Suppressor macrophage (primary cell): ENCODE data around the gene DSCAM.

ENCODE experiments used
- DNase-seq, 4 experiments: peaks; one replicate each; pipeline ENCODE4 v3.0.0-alpha.2; 2020 to 2022

Gene DSCAM

DNA sequence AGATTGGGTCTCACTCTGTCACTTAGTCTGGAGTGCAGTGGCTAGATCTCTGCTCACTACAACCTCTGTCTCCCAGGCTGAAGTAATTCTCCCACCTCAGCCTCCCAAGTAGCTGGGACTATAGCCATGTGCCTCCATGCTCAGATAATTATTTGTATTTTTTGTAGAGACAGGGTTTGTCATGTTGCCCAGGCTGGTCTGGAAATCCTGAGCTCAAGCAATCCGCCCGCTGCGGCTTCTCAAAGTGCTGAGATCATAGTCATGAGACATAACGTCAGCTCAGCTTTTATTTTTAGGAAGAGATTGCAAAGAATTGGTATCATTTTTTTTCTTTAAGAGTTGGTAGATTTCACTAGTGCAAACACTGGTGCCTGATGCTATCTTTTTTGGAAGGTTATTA lies 244.9 kb downstream of the DSCAM start:
- DNase-seq, result peak; percentile 1 to 44 (median 17)

DNA sequence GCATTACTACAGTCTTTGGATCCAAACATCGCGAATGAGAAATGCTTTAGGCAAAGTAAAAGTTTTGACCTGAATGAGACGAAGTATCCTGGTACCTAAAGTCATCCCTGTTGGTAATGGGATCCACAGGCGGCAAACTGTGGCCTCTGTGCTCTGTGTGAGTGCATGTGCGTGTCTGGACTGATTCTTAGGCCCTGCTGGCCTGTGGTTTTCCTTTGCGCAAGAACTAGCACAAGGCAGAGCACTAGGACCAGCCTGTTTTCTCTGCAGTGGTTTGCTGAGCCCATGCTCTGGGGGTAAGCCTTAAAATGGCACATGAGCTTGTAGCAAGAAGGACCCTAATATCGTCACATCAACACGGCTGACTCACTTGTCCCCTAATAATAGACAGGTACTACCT lies 251.2 kb downstream of the DSCAM start:
- DNase-seq, result no peak

DNA sequence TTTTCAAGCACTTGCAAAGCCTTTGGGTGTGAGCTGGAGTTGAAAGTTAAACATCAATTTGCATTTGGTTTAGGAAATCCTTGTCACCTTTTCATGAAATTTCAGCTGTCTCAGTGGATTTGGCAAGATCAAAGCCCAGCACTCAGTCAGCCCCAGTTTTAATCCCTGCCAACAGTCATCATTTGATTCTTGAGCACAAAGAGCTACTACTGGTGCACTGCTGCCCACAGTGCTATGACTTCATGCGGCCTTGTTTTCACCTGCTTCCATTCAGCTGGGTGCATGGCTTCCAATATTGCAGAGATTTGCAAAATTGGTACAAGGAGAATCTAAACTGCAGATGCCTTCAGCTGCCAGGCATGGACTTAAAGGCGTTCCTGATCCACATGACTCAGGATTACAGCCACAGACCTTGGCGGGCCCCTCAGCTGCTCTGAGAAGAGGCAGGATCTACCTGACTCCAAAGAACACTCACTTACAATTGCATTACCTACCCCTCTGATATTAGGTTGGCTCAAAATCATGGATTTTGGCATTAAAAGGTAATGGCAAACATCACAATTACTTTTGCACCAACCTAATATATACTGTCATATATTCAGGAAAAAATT lies 259.1 kb downstream of the DSCAM start:
- DNase-seq, result no peak

DNA sequence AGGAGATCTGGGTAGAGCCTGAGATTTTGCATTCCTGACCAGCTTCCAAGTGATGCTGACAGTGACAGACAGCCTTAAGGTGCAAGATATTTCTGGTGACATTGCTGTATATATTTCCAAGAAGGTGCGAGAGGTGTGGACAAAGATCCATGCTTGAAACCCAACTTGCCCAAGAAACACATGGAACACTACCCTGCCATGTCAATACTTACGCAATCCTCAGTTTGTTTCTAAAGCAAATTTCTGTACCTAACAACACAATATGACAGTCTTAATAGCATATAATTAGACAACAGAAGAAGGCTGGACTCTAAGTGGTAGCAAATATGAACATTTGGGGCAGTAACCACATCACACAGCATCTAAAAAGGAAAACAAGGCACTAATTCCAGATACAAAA lies 260.4 kb downstream of the DSCAM start:
- no peak for DNase-seq

DNA sequence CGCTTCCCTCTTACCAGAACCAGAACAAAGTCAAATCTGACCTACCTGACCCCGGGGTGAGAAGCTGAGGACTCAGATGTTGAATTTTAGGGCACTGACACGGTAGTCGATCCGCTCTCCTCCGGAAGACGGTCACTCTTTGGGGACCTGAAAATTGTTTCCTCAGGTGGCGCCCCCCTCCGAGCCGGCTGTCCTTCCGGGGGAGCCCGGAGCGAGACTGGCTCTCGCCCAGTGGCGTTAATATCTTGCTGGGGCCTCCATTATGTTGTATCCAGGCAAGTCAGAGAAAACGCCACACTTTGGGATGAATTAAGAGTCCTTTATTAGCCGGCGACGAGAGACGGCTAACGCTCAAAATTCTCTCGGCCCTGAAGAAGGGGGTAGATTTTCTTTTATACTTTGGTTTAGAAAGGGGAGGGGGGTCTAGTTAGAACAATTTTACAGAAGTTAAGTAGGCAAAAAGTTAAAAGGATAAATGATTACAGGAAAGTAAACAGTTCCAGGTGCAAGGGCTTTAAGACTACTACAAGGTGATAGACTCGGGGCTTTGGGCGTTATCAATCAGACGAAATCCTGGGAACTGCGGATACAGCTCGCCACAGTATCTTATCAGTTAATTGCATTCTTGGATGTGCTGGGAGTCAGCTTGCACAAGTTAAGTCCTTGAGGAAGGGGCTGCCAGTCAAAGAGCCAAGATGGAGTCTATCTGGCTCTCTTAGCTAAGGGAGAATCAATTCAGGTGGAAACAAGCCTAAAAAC lies 269.5 kb downstream of the DSCAM start:
- DNase-seq, result no peak

DNA sequence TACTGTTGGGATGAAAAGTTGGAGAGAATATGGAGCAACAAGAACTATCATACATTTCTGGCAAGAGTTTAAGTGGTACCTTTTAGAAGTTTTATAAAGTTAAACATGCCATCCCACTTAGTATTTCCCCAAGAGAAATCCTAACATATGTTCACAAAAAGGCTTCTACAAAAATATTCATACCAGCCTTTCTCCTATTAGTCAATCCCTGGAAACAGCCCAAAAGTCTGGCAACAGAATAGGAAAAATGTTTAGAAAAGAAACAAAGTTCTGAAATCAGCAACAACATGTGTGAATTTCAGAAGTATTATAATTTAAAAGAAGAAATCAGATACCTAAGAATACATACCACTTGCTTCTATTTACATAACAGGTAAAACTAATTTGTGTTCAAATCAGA lies 271.0 kb downstream of the DSCAM start:
- no peak for DNase-seq

DNA sequence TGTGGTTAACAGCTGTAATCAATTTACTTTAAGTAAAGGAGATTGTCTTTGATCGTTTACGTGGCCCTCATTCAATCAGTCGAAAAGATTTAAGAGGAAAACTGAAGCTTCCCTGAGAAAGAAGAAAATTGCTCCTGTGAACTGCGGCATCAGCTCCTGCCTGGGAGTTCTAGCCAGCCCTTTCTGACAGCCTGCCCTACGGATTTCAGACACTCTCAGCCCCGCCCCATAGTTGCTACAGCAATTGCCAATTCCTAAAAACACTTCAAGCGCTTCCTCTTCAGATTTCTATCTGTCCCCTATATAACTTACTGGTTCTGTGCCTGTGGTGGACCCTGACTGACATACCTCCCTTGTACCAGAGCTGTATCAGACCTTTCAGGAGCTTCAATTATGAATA lies 277.6 kb downstream of the DSCAM start:
- DNase-seq, result no peak

DNA sequence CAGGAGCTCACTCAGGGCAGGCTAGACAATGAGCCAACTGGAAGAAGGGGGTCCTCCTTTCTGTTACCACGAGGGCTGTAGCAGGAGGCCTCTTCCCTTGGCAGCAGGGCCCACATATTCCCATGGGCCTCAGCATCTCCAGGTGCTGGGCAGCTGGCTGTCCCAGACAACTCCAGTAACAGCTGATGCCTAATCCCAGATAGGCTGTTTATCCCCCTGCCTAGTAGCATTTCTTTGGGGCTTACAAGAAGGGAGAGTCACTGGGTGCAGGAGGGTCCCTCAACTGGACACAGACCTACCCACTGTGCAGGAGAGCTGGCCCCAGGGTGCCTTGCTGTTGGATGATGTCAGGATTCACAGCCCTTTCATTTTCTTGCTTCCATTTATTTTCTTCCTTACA lies 278.2 kb downstream of the DSCAM start:
- DNase-seq, result no peak

DNA sequence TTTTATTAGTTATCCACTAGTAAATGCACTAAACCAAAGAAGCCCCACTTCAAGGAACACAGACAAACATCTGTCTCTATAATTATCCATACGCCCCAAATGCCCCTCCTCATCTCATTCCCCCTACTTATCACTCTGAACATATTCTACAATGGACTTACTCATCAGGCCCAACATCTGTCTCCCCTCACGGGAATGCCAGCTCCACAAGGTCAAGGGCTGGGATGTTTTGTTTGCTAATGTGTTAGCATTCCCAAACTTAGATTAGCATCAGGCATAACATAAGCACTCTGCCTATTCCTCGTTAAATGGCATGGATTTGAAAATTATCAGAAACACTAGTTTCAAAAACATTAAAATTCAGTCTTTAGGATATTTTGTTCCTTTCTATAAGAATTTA lies 279.5 kb downstream of the DSCAM start:
- DNase-seq, result no peak

DNA sequence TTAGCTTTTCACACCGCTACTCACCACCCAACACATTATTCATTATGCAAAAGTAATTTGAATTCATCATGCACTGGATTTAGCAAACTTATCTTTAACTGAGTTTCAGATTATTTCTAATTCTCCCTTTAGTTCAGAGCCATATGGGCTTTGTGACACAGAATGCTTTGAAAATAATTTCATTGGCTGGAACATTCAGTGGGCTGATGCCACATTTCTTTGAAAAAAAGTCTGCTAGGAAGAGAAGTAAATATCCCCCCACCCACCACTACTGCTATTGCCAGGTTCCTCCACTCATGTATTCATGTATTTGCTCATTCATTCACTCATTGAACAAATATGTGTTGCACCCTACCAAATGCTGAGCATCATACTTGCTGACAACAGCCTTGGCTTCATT lies 280.5 kb downstream of the DSCAM start:
- no peak for DNase-seq

DNA sequence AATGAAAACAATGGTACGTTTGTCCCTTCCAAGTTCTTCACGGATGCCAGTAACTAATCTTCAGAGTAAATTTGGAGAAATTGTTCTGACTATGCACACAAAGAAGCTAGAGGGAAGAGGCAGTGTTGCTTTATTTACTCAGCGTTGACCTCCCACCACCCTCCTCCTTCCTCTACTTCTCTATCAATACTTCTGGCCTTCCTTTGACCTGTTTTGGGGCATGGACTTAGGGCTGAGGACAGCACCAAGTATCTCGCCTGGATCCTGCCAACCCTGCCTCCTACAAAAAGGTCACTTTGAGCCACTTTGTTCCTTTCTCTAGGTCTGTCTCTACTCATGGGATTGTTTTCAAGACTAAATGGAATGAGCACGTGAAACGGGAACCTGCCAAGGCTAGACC lies 282.6 kb downstream of the DSCAM start:
- DNase-seq, result no peak

DNA sequence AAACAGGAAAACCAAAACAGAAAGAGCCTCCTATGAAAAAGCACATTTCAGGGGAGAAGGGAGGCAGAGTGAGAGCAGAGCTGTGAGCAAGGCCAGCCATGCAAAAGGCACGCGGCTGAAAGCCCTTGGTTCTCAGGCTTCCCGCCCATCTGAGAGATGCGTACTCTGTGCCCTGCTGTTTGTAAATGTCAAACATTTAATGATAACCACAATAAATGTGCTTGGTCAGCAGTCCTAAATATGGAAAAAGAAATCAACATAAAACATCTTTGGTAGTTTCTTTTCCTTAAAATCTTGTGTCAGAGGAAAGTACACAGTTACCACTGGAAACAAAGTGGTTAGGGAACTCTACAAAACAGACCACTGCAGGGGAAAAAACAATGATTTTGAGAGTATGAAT lies 283.1 kb downstream of the DSCAM start:
- DNase-seq, result peak in 2 of 4 experiments; percentile 4 to 16

DNA sequence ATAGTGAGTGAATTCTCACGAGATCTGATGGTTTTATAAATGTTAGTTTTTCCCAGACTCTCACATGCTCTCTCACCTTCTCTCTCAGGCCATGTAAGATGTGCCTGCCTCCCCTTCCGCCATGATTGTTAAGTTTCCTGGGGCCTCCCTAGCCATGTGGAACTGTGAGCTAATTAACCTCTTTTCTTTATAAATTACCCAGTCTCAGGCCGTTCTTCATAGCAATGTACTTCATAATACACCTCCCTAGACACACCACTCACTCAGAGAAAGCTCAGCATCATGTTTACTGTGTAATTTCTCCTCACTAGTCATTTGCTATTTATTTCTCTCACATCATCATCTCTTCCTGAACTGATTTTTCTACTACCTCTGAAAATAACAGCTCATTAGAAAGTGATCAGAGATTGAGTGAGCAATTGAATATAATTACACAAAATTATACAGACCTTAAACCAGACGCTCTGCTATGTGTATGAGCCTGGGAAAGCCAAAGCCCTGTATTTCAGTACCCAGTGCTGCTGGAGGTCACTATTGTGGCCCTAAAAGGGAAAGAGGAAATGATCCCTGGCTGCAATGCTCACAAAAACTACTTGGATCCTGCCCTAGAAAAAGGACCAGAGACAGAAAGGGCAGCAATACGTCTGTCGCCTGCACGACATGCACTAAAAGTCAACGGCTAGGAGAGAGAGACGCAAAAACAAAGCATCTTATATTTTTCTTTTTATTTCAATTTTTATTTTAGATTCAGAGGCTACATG lies 284.5 kb downstream of the DSCAM start:
- DNase-seq, result peak in 1 of 4 experiments; percentile 10

DNA sequence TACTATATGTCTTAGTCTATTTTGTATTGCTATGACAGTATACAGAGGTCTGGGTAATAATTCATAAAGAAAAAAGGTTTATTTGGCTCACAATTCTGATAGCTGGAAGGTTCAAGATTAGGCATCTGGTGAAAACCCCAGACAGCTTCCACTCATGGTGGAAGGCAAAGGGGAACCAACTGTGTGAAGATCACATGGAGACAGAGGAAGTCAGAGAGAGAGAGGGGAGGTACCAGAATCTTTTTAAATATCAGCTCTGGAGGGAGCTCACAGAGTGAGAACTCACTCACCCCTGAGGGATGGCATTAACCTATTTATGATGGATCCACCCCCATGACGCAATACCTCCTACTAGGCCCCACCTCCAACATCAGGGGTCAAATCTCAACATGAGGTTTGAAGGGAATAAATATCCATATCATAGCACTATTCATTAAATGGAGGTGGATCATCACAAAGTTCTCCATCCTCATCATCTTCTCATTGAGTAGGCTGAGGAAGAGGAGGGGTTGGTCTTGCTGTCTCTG lies 290.5 kb downstream of the DSCAM start:
- DNase-seq, result peak; percentile 15 to 55 (median 34)

DNA sequence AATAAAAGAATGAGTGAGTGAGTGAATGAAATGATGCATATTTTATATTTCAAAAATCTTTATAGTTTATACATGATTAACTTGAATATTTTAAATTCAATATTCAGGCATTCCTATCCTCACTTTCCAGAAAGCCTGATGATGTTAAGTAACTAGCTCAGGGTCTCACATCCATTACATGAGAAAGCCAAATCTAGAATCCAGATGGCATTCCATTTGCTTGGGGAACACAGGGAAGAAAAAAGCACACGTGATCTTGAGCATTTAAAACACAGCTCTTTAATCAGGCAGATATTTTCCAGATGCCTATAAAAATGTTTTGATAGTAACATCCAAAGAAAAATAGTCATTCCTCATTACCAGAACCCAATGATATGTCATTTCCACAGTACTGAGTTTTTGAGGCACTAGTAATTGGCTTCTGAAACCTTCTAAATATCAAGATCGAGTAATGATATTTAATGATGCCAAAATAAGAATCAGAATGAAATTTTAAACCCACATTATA lies 291.9 kb downstream of the DSCAM start:
- DNase-seq, result no peak

DNA sequence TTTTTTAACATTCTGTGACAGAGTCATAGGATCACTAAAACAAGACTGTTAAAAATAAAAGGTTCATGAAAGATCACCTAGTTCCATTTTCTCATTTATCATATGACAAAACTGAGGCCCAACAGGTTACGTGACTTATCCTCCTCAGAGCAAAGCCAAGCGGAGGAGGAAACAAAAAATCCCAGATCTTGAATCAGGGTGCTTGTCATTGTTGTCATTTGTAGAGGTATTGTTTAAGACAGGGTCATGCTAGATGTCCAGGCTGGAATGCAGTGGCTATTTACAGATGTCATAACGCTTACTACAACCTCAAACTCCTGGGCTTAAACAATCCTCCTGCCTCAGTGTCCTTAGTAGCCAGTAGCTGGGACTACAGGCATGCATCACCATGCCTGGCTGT lies 293.2 kb downstream of the DSCAM start:
- no peak for DNase-seq

DNA sequence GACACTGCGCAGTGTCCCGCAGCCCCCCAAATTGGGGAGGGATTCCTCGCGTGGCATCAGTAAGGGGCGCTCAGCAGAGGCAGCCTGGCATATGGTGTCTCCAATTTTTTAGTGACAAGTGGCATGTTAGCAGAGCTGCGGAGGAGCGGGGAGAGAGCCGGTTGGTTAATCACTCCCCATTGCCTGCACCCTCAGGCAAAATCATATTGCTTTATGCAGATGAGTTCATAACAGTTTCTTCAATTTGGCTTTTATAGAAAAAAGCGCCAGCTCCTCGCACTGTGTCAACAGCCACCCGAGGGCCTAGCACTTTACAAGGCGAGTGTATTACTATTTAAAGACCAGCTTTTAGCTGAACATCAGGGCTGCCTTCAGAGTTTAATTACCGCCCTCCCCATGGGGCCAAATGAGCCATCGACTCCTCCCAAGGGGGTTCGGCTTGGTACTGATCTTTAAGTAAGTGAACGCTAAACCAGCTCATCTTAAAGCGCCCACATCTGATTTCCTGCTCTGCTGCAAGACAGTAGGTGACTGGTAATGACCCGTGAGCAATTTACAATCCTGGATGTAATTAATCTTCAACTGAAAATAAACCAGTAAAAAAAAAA lies 298.9 kb downstream of the DSCAM start:
- no peak for DNase-seq

DNA sequence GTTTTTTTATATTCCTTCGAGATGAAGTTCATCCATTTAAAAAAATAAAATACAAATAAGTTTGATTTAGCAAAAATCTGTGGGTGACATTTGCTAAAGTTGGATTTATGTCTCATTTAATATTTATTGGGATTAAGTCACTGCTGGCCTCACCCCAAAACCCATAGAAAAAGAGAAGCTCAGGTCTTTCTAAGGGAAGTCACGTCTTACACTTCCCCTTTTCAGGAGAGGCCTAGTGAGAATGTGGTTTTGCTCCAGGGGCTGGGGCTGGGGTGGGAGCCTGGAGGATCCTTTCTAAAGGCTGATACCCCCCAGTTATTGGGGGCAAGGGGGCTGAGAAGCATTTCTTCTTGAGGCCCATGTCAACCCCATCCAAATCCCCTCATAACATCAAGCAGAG lies 300.3 kb downstream of the DSCAM start:
- DNase-seq, result peak; percentile 62 to 82 (median 76)

DNA sequence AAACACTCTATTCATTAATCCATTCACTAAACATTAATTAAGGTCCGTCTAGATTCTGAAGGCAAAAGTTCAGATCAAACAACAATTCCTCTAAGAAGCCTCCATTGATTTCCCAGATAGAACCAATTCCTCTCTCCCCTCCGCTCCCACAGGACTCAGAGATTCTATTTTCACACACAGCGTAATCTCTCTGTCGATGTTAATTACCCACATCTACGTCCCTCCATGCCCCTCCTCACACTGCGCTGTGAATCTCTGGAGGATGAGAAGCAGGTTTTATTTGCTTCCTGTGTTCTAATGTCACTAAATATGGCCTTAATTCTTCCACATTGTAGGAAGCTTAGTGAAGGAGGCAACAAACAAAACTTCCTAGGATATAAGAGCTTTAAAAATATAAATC lies 306.7 kb downstream of the DSCAM start:
- DNase-seq, result no peak

DNA sequence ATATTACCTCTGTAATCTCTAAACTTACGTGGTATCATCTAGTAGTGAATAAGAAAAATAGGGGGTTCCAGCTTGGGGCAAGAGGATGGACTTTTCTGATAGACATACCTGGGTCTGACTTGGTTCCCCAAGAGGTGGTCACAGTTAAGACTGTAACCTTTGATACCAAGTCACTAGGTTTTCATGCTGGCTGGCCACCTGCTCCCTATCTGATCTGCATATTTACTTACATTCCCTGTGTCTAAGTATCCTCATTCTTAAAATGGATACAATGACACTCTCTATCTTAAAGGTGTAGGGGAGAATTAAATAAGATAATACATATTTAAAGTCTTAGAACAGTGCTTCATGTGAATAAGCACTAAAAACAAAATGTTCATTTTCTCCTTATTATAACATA lies 312.1 kb downstream of the DSCAM start:
- DNase-seq, result no peak

DNA sequence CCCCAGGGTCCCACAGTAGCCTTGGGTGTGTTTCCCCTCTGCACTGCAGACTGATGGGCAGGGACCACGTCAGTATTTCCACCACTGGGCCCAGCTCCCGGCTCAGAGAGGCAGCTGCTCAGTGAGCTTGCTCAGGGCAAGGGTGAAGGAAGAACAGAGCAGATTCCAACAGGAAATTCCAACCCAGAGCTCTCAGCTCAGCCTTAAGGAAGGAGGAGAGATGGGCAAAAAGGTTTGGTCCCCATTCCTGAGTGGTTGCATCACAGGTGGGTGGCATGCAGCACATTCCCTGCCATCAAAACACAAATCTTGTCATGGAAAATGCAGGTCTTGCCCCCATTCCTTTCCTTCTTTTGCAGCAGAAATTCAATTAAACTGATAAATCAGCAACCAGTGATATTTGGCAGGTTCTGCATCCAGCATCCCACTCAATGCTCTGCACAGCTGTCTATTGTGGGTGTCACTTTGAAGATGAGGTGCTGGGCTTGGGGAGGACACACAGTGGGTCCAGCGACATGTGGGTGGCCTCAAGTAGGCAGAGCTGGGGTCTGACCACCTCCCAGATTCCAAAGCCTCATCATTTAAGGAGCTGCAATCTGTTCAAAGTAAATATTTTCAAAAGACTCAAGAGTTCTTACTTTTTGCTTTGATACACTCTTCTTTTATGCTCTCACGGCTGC lies 315.4 kb downstream of the DSCAM start:
- no peak for DNase-seq

DNA sequence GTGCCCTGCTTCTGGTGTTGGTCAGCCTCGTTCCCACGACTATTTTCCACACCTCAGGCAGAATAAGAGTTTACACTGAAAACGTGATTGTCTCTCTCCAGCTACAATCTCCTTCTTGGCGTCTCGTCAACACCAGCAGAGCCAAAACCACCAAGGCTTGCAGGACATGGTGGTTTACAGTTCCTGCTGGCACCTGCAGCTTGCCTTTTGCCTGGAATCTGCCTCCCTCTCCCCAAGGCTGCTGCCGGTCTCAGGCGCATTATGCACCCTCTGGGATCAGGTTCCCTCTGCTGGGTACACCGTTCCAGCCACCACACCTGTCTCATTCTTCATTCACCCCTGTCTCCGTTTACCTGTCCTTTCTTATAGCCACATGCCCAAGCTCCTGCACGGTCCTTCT lies 315.9 kb downstream of the DSCAM start:
- no peak for DNase-seq
